Kidney (tissue), 14 donors: ENCODE results near the gene MX1. TPM values are rescaled to one million over a fixed set of nuclear protein-coding genes. Genes with fewer than 3 reads are reported as not detected.

Experiments used
- DNase-seq, 5 donors: peaks; one replicate each; pipeline ENCODE4 v3.0.0-alpha.2; 2013 to 2020
- FAIRE-seq: peaks from 2 replicates; lab custom pipeline; 2012; peaks lifted over from hg19 to GRCh38; lab: Jason Lieb, UNC
- H3K27ac ChIP-seq, 2 donors: one replicate each; pipeline ENCODE4 v1.7.0; 2013; ENCODE audit warnings: low read depth in 2 of 2, low read length in 2 of 2, inconsistent platforms in 1 of 2
- H3K27me3 ChIP-seq: one replicate; pipeline ENCODE4 v1.7.1; 2013; ENCODE audit warnings: low read length, inconsistent platforms; ENCODE audit not compliant: control insufficient read depth, insufficient read depth
- H3K36me3 ChIP-seq, 3 donors: one replicate each; pipeline versions ENCODE4 v1.7.0 to v1.7.1; 2013; ENCODE audit warnings: low read length in 3 of 3, control low read depth in 1 of 3, inconsistent platforms in 1 of 3; ENCODE audit not compliant: insufficient read depth in 3 of 3, control insufficient read depth in 2 of 3
- H3K4me1 ChIP-seq, 3 donors: one replicate each; pipeline versions ENCODE4 v1.7.0 to v1.7.1; 2013; ENCODE audit warnings: low read length in 3 of 3, inconsistent platforms in 1 of 3, low read depth in 1 of 3; ENCODE audit not compliant: control insufficient read depth in 2 of 3, insufficient read depth in 2 of 3
- H3K4me3 ChIP-seq, 3 donors: one replicate each; pipeline versions ENCODE4 v1.7.0 to v1.8.1; 2013; ENCODE audit warnings: low read length in 3 of 3, control low read depth in 1 of 3, inconsistent platforms in 1 of 3
- H3K9ac ChIP-seq, 3 donors: one replicate each; pipeline versions ENCODE4 v1.7.0 to v1.7.1; 2013; ENCODE audit warnings: low read length in 3 of 3, control low read depth in 1 of 3, inconsistent platforms in 1 of 3
- H3K9me3 ChIP-seq, 3 donors: one replicate each; pipeline versions ENCODE4 v1.7.0 to v1.7.1; 2013; ENCODE audit warnings: low read length in 3 of 3, control low read depth in 1 of 3, inconsistent platforms in 1 of 3; ENCODE audit not compliant: control insufficient read depth in 2 of 3, insufficient read depth in 1 of 3
- CTCF ChIP-seq: IDR thresholded peaks from 3 replicates; pipeline ENCODE4 v1.5.1; 2012; ENCODE audit warnings: mild to moderate bottlenecking, moderate library complexity, borderline replicate concordance; ENCODE audit not compliant: insufficient read depth; ENCODE audit errors: extremely low read depth
- intact Hi-C: fragments of 100-400 bp; cut with DNase I; formaldehyde crosslinking; loops from one replicate; pipeline ENCODE4 v1.11.1; 2022
- polyA plus RNA-seq: library from polyadenylated mRNA; stranded (reverse); fragments of 350-450 nt; fragmentation: Illumina TruSeq; extraction: RNeasy Lipid Tissue Mini Kit (QIAGEN cat#74804); gene quantifications from one replicate; pipeline ENCODE4 v1.2.3, GENCODE V29; 2014; ENCODE audit warnings: low read depth, low replicate concordance; ENCODE audit not compliant: insufficient read depth
- total RNA-seq: library from RNA; stranded (reverse); fragmentation: NEBNext Ultra II Directional; extraction: Animal tissue kit (Norgen Biotek cat#: 25700); gene quantifications from one replicate; pipeline ENCODE4 v1.2.1, GENCODE V29; 2021
- donor health status: control.
- donor health status: control.
- donor health status: control.
- donor health status: control.
- donor health status: control.
- donor health status: DM: yes; HTN: yes; CAD: no.
- donor health status: Normal renal cell carcinoma (clear cell type).

Gene MX1
- total and polyA plus RNA-seq, 2 donors from 2014 or later: 22.9 to 47.4 TPM

- peaks cover 0 to 18% (median 0%) of the 10 kb centered on the region in 3 donors for H3K36me3 ChIP-seq
- no peaks in the 10 kb centered on the region for H3K9me3 ChIP-seq
- H3K27me3 ChIP-seq: no peaks in the 10 kb centered on the region
- no peak for DNase-seq
- intact Hi-C loops: loop anchor here (10.0 kb wide), 1 partner anchor 167 kb away; no protein-coding TSS in a partner anchor
- no peaks in the 10 kb centered on the region for H3K4me1 ChIP-seq
- no peak for FAIRE-seq
- no peak for TF ChIP-seq CTCF
- H3K4me3 ChIP-seq: no peak overlapping the region
- H3K27ac ChIP-seq: no peak overlapping the region
- no peak overlapping the region for H3K9ac ChIP-seq
These were observed 26.0 kb downstream of the MX1 start for GRCh38 chr21:41451753-41452676.

GRCh38 chr21:41453198-41453597 is 27.2 kb downstream of the MX1 start:
- H3K9ac ChIP-seq: no peak overlapping the region
- DNase-seq (no peak), FAIRE-seq (no peak)
- H3K9me3 ChIP-seq: no peaks in the 10 kb centered on the region
- H3K27ac ChIP-seq: no peak overlapping the region
- H3K4me1 ChIP-seq: no peaks in the 10 kb centered on the region
- TF ChIP-seq CTCF: no peak
- peaks cover 0 to 17% (median 0%) of the 10 kb centered on the region in 3 donors for H3K36me3 ChIP-seq
- intact Hi-C loops: loop anchor here (10.0 kb wide), 1 partner anchor 168 kb away; no protein-coding TSS in a partner anchor
- H3K4me3 ChIP-seq: no peak overlapping the region
- H3K27me3 ChIP-seq: no peaks in the 10 kb centered on the region

GRCh38 chr21:41453761-41454160 is 27.7 kb downstream of the MX1 start:
- DNase-seq (no peak), FAIRE-seq (no peak)
- Histone ChIP-seq H3K4me1 (no peaks in the 10 kb centered on the region), H3K9me3 (no peaks in the 10 kb centered on the region), H3K36me3 (peaks cover 0 to 20% (median 0%) of the 10 kb centered on the region in 3 donors), H3K4me3 (no peak overlapping the region), H3K9ac (no peak overlapping the region), H3K27me3 (no peaks in the 10 kb centered on the region), H3K27ac (no peak overlapping the region)
- intact Hi-C loops: loop anchor here (10.0 kb wide), 1 partner anchor 169 kb away; no protein-coding TSS in a partner anchor
- no peak for TF ChIP-seq CTCF
